Measurements from ENCODE around the gene BAHD1. TPM values are rescaled to one million over a fixed set of nuclear protein-coding genes. Genes with fewer than 3 reads are reported as not detected.

BAHD1 gene
- polyA plus RNA-seq, 4 donors = 18.7 to 27.8 (median 26.1) TPM

GRCh38 chr15:40421246-40422157 is 19.3 kb upstream of the BAHD1 start:
- DNase-seq (ENCODE audit: low read depth in 4 of 4, low spot score in 2 of 4) = no peak

- DNase-seq (ENCODE audit: low read depth in 4 of 4, low spot score in 2 of 4) = no peak
Measured at GRCh38 chr15:40424483-40425115, 16.2 kb upstream of the BAHD1 start.

- no peak for DNase-seq (ENCODE audit: low read depth in 4 of 4, low spot score in 2 of 4)
Measured at GRCh38 chr15:40425681-40426080, 15.1 kb upstream of the BAHD1 start.

- DNase-seq (ENCODE audit: low read depth in 4 of 4, low spot score in 2 of 4) = no peak
Measured at GRCh38 chr15:40427188-40427587, 13.6 kb upstream of the BAHD1 start.

- DNase-seq (ENCODE audit: low read depth in 4 of 4, low spot score in 2 of 4) = no peak
Measured at GRCh38 chr15:40428185-40428584, 12.6 kb upstream of the BAHD1 start.

GRCh38 chr15:40429068-40429710 is 11.6 kb upstream of the BAHD1 start:
- no peak for DNase-seq (ENCODE audit: low read depth in 4 of 4, low spot score in 2 of 4)

GRCh38 chr15:40430271-40430805 is 10.4 kb upstream of the BAHD1 start:
- no peak for DNase-seq (ENCODE audit: low read depth in 4 of 4, low spot score in 2 of 4)

- no peak for DNase-seq (ENCODE audit: low read depth in 4 of 4, low spot score in 2 of 4)
Measured at GRCh38 chr15:40435023-40435709, 5.6 kb upstream of the BAHD1 start.

GRCh38 chr15:40435710-40436089 is 5.1 kb upstream of the BAHD1 start:
- DNase-seq (ENCODE audit: low read depth in 4 of 4, low spot score in 2 of 4) = no peak

- DNase-seq (ENCODE audit: low read depth in 4 of 4, low spot score in 2 of 4) = no peak
Measured at GRCh38 chr15:40436116-40436891, 4.4 kb upstream of the BAHD1 start.

- no peak for DNase-seq (ENCODE audit: low read depth in 4 of 4, low spot score in 2 of 4)
Measured at GRCh38 chr15:40436892-40437751, 3.6 kb upstream of the BAHD1 start.

- DNase-seq (ENCODE audit: low read depth in 4 of 4, low spot score in 2 of 4) = no peak
Measured at GRCh38 chr15:40437752-40438687, 2.7 kb upstream of the BAHD1 start.

- no peak for DNase-seq (ENCODE audit: low read depth in 4 of 4, low spot score in 2 of 4)
Measured at GRCh38 chr15:40438712-40439111, 2.0 kb upstream of the BAHD1 start.

GRCh38 chr15:40439461-40439959 is 1.2 kb upstream of the BAHD1 start:
- no peak for DNase-seq (ENCODE audit: low read depth in 4 of 4, low spot score in 2 of 4)

- DNase-seq (ENCODE audit: low read depth in 4 of 4, low spot score in 2 of 4) = no peak
Measured at GRCh38 chr15:40439960-40440742, 602 bp upstream of the BAHD1 start.

- no peak for DNase-seq (ENCODE audit: low read depth in 4 of 4, low spot score in 2 of 4)
Measured at GRCh38 chr15:40441565-40442531, 1.1 kb downstream of the BAHD1 start.

All from left renal cortex interstitium (tissue), 4 donors.